GM20431 (cell line): ENCODE measurements around the gene TGM2.

Experiments
- in situ Hi-C: fragments of 300-500 bp; cut with MseI, MboI; formaldehyde crosslinking; loops from one replicate; pipeline ENCODE4 v1.15.0; 2020; ENCODE audit warnings: low sequenced_read_pairs; ENCODE audit not compliant: unreplicated experiment

TGM2 gene

DNA sequence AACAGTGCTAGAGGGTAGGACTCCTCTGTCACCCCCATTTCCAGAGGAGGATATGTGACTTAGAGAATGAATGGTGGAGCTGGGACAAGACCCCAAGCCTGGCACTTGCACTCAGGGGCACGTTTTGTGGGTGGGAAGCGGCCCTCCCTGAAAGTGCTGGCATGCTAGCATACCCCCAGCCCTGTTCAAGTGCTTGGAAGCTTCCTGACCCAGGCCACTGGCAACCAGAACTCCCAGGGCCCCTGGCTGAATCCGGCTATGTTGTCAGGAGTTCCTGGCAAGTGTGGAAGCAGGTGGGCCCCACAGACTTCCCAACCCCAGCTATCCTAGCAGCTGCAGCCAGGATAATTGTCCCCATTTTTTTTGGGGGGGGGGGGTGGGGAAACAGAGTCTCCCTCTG lies 35.6 kb upstream of the TGM2 start:
- in situ Hi-C loops = no loop called here

DNA sequence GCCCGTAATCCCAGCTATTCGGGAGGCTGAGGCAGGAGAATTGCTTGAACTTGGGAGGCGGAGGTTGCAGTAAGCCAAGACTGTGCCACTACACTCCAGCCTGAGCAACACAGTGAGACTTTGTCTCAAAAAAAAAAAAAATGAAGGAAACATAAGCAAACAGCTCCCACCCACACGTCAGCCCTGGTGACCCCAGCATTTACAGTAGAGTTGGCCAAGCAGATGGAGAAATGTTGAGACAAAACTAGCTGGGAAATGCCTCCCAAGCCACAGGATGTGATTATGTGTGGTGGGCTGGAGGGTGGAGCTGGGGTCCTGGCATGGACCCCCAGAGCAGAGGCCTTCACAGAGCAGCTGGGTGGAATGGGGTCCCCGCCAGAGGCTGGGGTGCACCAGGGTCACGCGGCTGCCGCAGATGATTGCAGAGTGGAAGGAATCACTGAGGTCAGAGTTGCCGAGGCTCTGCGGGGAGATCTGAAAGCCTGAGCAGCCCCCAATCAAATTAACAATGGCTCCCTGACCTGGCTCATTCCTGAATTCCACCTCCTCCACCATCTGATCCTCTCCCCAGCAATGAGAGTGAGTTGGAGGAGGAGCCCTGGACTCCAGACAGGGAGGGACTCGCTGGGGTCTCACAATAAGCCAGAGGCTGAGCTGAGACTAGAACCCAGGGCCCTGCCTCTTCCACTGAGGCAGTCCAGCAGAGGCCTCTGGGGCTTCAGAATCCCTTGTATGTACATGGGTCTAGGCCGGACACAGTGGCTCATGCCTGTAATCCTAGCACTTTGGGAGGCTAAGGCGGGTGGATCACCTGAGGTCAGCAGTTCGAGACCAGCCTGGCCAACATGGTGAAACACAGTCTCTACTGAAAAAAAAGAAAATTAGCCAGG lies 34.7 kb upstream of the TGM2 start:
- in situ Hi-C loops = no loop called here

DNA sequence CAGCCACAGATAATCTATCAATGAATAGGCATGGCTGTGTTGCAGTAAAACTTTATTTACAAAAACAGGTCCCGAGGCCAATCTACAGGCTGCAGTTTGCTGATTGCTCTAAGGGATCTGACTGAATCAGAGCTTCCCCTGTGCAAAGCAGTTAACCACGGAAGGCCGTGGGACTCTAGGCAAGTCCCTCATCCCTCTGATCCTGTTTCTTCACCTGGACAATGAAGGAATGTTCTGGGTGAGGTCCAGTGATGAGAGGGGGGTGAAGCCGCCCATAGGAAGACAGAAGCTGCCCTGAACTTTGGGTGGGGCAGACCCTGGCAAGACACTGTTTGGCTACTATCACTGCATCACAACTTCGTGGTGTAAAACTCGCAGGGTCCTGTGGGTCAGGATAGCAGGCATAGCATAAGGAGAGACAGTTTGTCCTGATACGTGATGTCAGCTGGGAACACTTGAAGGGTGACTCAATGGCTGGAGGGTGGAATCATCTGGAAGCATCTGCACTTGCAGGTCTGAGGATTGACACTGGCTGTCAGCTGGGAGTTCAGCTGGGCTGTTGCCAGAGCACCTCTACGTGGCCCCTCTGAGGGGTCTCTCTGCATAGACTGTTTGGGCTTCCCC lies 33.3 kb upstream of the TGM2 start:
- in situ Hi-C loops = no loop called here

DNA sequence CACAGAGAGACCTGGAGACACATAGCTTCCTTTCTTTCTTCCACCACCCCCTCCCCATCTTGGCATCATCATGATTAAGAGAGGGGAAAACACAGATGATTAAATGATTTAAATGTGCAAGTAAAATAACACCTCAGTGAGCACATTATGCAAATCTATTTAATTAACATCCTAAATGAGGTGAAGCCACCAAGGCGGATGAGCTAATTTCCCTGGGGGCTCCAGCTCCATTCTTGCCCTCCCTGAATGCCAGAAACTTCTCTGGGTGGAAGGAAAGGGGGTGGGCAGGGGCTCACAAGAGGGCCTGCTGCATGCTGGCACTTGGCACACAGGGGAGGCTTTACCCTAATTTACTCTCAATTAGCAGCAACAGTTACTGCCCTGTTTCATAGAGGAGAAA lies 32.5 kb upstream of the TGM2 start:
- in situ Hi-C loops = no loop called here

DNA sequence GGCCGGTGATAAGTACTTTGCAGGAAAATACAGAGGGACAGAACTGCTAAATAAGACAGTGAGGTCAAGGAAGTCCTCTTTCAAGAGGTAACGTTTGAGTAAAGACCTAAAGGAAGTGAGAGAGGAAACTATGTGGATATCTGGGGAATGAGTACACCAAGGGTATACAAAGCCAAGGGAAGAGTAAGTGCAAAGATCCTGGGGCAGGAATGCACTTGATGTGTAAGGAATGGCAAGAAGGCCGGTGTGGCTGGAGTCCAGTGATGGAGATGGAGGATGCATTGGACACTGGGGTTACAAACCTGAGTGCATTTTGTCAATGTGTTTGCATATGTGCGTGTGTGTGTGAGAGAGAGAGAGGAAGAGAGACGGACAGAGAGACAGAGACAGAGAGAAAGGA lies 32.1 kb upstream of the TGM2 start:
- in situ Hi-C loops = no loop called here

DNA sequence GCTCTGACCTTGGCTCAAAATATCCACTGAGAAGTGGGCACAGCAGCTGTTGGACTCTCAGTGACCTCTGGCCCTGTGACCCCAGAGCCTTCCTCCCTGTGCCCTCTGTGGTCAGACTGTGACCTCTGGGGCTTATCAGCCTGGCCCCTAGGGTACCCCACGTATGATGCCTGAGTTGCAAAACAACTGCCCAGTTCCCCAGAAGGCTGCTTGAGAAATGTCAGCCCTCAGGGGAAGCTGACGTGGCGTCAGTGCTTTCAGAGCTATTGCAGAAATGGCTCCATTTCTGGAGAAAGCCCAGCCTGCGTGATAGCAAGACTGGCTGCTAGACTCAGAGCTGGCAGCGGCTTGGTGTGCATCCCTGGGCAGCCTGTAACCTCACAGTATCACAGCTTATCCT lies 31.5 kb upstream of the TGM2 start:
- in situ Hi-C loops = no loop called here

DNA sequence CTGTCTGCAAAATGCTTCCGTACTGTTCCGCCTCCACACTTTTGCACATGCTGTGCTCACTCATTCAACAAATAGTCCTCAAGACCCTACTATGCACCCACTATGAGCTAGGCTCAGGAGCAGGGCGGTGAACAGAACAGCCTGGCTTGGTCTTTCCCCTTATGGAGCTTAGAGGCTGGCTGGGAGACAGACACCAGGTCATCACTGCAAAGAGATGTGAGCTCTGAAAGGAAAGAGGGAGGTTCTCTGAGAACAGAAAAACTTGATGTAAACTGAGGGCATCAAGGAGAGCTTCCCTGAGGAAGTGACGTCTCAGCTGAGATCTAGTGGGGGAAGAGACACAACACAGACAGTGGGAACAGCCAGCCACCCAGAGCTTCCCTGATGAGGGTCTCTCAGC lies 31.0 kb upstream of the TGM2 start:
- in situ Hi-C loops = no loop called here

DNA sequence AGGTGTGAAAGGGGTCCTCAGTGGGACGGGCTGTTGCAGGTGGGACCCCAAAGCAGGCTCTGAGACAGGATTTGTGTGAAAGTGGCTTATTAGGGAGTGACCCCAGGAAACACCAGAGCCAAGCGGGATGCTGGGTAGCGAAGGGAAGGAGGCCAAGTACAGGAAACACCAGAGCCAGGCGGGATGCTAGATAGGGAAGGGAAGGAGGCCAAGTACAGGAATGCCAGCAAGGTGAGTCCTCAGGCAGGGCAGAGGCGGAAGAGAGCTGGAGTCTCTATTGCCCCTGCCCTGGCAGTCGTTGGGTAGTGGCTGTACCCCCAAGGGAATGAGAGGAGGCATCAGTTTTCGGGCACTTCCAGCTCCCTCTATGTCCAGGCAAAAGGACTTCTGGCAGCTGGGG lies 30.5 kb upstream of the TGM2 start:
- in situ Hi-C loops = no loop called here

DNA sequence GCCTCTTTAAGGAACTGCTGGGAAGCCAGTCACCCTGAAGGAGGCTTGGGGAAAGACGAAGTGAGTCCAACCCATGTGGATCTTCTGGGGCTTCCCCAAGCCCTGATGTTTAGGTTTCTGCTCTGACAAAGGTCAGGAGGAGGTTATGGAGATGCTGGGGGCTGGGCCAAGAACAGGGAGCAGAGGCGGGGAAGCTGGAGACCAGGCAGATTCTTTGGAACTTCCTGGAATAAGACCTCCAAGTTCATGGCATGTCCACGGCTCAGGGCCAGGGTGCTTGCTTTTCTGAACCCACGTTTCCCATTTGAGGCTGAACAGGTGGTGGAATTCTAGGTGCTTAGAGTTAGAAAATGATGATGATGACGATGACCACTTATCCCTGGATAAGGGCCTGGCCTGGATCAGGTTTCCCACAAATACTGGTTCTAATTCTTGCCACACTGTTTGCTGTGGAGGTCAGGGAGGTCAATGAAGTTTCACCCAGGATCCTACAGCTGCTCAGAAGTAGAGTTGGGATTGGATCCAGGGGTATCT lies 30.0 kb upstream of the TGM2 start:
- in situ Hi-C loops = no loop called here

DNA sequence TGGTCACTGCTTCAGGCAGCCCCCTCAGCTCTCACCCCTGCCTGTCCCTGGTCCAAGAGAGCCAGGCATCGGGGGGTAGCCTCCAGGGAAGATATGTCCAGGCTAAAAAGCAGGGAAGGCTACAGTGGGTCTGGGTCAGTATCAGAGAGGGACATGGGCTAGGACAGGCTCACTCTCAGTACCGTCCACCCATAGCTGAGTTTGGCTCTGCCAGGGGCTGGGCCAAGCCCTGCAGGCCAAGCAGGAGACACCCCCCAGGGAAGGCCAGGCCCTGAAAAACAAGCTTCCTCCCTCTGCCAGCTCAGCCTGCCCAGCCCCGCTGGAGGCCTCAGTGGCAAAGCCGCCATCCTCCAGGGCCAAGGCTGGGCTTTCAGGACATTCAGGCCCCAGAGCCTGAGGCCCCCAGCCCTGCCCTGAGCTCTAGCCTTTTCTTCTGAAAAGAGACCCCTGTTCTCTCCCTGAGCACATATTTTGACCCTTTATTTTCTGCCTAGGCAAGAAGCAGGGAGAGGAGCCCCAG lies 28.6 kb upstream of the TGM2 start:
- in situ Hi-C loops = no loop called here

DNA sequence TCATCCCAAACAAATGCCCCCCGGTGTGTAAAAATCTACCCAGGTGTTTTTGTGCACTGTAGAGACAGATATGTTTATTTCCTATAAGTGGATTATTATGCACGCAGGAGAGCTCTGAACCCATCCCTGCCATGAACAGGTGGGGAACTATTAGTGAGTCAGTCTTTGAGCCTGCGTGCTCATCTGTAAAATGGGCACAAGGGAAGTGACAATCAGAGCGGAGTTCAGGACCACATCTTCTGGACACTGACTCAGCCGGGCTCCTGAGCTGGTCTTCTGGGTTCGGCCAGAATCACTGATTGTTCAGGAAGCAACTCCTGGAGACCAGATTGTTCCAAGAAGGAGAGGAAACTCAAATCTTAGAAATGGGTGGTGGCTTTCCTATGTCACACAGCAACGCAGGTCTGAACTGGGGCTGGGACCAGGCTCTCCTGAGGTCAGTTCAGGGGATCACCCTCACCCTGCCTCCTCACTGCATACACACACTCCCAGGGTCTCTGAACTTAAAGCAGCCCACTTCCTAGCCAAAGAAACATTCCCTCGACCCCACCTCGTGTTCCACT lies 27.3 kb upstream of the TGM2 start:
- in situ Hi-C loops = no loop called here

DNA sequence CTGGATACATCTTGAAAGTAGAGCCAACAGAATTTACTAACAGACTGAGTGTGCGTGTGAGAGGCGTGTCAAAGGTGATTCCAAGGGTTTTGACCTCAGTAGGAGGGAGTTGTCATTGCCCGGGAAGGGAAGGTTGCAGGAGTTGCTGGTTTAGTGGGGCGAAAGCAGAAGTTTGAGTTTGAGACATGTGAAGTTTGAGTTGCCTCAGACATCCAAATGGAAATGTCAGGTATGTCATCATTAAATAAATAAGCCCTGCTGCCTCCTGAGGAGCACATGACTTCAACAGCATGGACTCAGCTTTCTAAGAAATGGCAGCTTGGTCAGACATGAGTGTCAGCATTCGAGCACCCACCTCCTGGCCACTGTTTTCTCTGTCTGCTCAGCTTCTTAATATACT lies 26.6 kb upstream of the TGM2 start:
- in situ Hi-C loops = no loop called here

DNA sequence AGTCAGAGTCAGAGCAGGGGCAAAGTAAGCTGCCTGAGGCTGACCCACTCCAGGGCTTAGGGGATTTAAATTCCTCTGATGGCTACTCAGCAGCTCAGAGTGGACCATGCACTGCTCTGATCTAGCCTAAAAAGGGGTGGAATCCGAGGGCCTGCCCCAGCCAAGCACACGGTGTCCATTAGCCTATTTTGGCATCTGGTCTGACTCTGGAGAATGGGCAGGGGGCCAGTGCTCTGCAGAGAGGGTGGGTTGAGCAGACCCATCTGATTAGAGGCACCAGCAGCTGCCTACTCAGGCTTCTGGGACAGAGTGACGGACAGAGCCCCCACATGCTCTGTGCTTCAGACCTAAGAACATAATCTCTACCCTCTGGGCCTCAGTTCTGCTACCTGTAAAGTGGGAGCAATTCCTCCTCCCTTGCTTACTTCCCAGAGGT lies 25.9 kb upstream of the TGM2 start:
- in situ Hi-C loops = no loop called here

DNA sequence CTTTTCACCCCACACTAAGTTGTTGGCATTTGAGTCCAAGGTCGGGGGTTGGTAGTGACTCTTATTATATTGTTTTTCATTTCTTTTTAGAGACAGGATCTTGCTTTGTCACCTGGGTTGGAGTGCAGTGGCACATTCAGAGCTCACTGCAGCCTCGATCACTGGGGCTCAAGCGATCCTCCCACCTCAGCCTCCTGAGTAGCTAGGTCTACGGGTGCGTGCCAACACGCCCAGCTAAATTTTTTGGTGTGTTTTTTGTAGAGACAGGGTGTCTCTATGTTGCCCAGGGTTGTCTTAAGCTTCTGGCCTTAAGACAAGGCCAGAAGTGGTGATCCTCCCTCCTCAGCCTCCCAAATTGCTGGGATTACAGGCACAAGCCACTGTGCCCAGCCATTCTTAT lies 25.1 kb upstream of the TGM2 start:
- in situ Hi-C loops = no loop called here

DNA sequence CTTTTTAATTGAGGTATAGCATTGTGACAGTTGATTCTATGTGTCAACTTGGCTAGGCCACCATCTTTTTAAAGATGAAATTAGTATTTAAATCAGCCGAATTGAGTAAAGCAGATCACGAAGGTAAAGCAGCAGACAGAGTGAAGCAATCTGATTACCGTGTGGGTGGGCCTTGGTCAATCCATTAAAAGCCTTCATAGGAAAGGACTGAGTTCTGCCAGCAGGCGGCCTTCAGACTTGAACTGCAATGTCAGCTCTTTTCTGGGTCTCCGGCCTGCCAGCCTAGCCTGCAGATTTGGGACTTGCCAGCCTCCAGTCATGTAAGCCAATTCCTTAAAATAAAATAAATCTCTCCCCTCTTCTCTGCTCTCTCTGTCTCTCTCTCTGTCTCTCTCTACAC lies 22.4 kb upstream of the TGM2 start:
- in situ Hi-C loops = no loop called here

DNA sequence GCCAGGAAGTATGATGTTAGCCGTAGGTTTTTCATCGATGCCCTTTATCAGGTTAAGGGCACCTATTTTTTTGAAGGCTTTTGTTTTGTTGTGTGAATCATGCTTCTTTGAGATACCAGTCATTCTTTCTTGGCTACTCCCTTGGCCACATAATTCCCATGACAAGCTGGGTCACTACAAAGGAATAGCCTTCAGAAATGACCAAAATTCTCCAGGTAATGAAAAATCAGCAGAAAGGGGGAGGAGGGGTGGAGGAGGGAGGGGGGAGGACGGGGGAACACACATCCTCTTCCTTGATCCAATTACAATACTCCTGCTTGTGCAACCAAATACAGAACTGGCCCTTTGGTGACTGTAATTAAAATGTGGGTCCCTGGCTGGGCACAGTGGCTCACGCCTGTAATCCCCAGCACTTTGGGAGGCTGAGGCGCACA lies 21.7 kb upstream of the TGM2 start:
- in situ Hi-C loops = no loop called here

DNA sequence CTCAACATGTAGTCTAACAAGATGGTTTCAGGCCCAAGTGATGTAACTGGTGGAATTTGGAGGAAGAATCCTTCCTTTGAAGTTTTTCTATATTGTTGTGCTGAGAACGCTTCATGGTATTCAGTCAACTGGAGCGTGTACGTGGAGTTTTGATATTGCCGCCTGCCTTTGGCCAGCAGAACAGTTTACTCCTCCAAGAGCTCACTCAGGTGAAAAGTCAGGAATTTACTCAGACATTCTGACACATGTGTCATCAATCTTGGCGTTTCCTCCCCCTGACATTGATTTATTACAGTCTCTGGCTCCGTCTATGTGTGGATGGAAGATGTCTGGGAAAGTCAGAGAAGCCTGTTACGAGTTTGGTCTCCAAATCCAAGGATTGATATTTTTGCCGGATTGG lies 19.0 kb upstream of the TGM2 start:
- in situ Hi-C loops = no loop called here

DNA sequence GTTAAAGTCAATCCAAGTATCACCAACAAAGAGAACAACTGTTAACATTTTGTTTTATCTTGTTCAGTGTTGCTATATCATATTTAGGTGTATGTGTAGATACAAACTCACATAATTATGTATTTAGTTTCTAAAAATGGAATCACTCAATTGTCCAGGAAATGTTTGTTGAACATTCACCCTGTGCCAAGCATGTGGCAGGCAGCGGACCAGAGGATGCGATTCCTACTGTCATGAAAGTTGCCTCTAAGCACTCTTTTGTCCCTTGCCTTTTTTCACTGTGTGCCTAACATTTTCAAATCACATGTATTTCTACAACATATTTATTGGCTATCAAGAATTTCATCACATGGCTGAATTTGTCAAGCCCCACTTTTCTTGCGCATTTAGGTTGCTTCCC lies 16.9 kb upstream of the TGM2 start:
- in situ Hi-C loops = no loop called here

DNA sequence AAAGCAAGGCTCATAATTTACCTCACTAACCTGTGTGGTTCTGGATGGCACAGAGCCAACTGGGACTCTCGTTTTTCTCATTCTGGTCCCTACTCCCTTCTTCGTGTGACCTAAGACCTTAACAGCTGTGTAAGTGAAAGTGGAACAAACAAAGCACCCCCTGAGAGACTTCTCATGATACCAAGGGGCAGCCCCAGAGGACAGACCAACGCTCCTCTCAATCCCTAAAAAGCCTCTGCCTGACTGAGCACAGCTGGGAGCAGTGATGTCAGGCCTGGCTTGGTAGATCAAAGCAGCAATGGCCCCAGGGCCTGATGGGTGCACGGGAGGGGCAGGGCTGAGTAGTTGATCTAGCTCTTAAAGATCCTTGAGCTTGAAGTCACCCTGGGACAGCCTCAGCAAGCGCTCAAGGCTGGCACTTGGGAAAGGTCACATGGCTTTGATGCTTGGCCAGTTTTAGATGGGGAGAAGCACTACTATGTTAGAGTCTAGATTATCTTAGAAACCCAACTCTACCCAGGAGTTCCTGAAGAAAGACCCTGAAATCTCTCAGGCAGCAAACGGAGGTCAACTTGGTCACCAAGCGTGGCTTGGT lies 16.2 kb upstream of the TGM2 start:
- in situ Hi-C loops = no loop called here

DNA sequence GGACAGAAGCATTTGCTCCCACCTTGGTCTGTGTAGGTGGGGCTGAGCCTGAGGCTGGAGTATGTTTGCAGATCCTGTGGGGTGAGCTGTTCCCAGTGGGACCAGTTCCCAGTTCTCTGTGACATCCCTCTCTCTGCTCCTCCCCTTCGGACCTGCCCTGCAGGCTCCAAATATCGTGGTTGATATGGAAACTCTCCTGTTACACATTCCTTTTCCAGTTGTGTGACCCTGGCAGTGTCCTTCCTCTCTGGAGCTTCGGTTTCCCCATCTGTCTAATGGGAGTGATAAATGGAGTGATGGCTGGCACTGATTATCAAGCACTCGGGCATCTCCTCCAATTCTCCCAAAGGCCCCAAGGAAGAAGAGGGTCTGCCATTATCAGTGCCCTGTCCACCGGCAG lies 15.7 kb upstream of the TGM2 start:
- in situ Hi-C loops = no loop called here

DNA sequence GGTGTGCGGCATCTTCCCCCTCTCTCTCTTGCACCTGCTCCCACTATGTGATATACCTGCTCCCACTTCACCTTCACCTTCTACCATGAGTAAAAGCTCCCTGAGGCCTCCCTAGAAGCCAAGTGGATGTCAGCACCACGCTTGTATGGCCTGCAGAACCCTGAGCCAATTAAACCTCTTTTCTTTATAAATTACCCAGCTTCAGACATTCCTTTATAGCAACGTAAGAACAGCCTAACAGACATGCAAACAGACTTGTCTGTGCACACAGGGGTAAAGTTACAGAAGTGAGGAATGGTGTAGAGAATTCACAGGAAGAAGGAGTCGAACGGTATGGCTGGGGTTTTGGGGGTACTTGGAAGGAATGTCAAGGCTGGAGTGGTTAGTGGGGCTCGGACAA lies 14.8 kb upstream of the TGM2 start:
- in situ Hi-C loops = no loop called here
